ENCODE measurements around the gene SERPINA12. TPM values are rescaled to one million over a fixed set of nuclear protein-coding genes. Genes with fewer than 3 reads are reported as not detected.

The SERPINA12 gene
- total and polyA plus RNA-seq, 12 donors: not detected

GRCh38 chr14:94523265-94523664, 14.0 kb upstream of the SERPINA12 start:
- intact Hi-C loops (cut with DNase I): no loop called here
- DNase-seq: peak in 1 of 7 donors; percentile 6
- no peaks in the 10 kb centered on the region for H3K4me1 ChIP-seq (replicated peaks in 1 of 2)
- TF ChIP-seq CTCF (IDR thresholded peaks at IDR 0.05) (no peak), POLR2A (IDR thresholded peaks at IDR 0.05) (no peak)
- no peak overlapping the region for H3K4me3 ChIP-seq
- no peak overlapping the region for H3K27ac ChIP-seq
- H3K36me3 ChIP-seq (replicated peaks in 1 of 2): no peaks in the 10 kb centered on the region
- H3K9me3 ChIP-seq (replicated peaks in 1 of 3): no peaks in the 10 kb centered on the region
- WGBS, 4 donors: 78 to 88% (median 86%) methylated on average over 7 to 8 of the region's 8 CpGs
- H3K27me3 ChIP-seq: no peaks in the 10 kb centered on the region

- TF ChIP-seq CTCF (IDR thresholded peaks at IDR 0.05): no peak
- no peak for TF ChIP-seq POLR2A (IDR thresholded peaks at IDR 0.05)
- WGBS, 4 donors: 80 to 91% (median 83%) methylated on average over 7 of the region's 7 CpGs
- no peaks in the 10 kb centered on the region for H3K9me3 ChIP-seq (replicated peaks in 1 of 3)
These were observed 13.0 kb upstream of the SERPINA12 start for GRCh38 chr14:94522115-94522724.

GRCh38 chr14:94521375-94522114, 12.3 kb upstream of the SERPINA12 start:
- intact Hi-C loops (cut with DNase I): no loop called here
- H3K27me3 ChIP-seq: peaks cover 4% of the 10 kb centered on the region
- TF ChIP-seq CTCF (IDR thresholded peaks at IDR 0.05) (no peak), POLR2A (IDR thresholded peaks at IDR 0.05) (no peak)
- no peak overlapping the region for H3K4me3 ChIP-seq
- no peaks in the 10 kb centered on the region for H3K4me1 ChIP-seq (replicated peaks in 1 of 2)
- no peaks in the 10 kb centered on the region for H3K36me3 ChIP-seq (replicated peaks in 1 of 2)
- H3K9me3 ChIP-seq (replicated peaks in 1 of 3): no peaks in the 10 kb centered on the region
- no peak overlapping the region for H3K27ac ChIP-seq
- peak in 1 of 7 donors; percentile 11 for DNase-seq
- 33 to 65% (median 59%) methylated on average over 3 to 5 of the region's 5 CpGs for WGBS, 4 donors

More at GRCh38 chr14:94522115-94522724, 13.0 kb upstream of the SERPINA12 start:
- Histone ChIP-seq H3K4me3 (no peak overlapping the region), H3K27me3 (peaks cover under 1% of the 10 kb centered on the region), H3K4me1 (replicated peaks in 1 of 2) (no peaks in the 10 kb centered on the region), H3K36me3 (replicated peaks in 1 of 2) (no peaks in the 10 kb centered on the region), H3K27ac (no peak overlapping the region)
- DNase-seq: peak in 1 of 7 donors; percentile 18
- intact Hi-C loops (cut with DNase I): no loop called here

- no peaks in the 10 kb centered on the region for H3K36me3 ChIP-seq (replicated peaks in 1 of 2)
- no peak for TF ChIP-seq CTCF (IDR thresholded peaks at IDR 0.05)
- TF ChIP-seq POLR2A (IDR thresholded peaks at IDR 0.05): no peak
- DNase-seq: peak in 1 of 7 donors; percentile 10
- intact Hi-C loops (cut with DNase I): no loop called here
- no peak overlapping the region for H3K4me3 ChIP-seq
- peaks cover 4% of the 10 kb centered on the region for H3K27me3 ChIP-seq
- no peak overlapping the region for H3K27ac ChIP-seq
- 35 to 43% (median 41%) methylated on average over 7 of the region's 7 CpGs for WGBS, 4 donors
- no peaks in the 10 kb centered on the region for H3K9me3 ChIP-seq (replicated peaks in 1 of 3)
- no peaks in the 10 kb centered on the region for H3K4me1 ChIP-seq (replicated peaks in 1 of 2)
These were observed 8.5 kb upstream of the SERPINA12 start for GRCh38 chr14:94517641-94518257.
